ENCODE measurements around the gene KNDC1. TPM values are rescaled to one million over a fixed set of nuclear protein-coding genes. Genes with fewer than 3 reads are reported as not detected.
"Not testable (repeated sequence)": the region's sequence is repeated elsewhere in the genome, so short reads cannot be mapped to it uniquely, and the experiment has no call there.

The KNDC1 gene
- under 1 TPM in 1 of 3 donors, not detected in 2; 0.05 TPM for total RNA-seq

- peaks cover 22% of the 10 kb centered on the region for H3K27me3 Mint-ChIP-seq (ENCODE audit: low read depth)
- peak; percentile 46 to 73 for ATAC-seq
- DNase-seq, result no peak
- peak within 1 kb of the TSS; percentile 43 for H3K4me3 Mint-ChIP-seq
- H3K36me3 Mint-ChIP-seq (ENCODE audit: insufficient read depth), result no peaks in the 10 kb centered on the region
- H3K4me1 Mint-ChIP-seq (ENCODE audit: low read depth), result no peaks in the 10 kb centered on the region
- H3K9me3 Mint-ChIP-seq, result no peaks in the 10 kb centered on the region
Measured at GRCh38 chr10:133159950-133160825, at the start of gene KNDC1. Gene KNDC1, plus strand, starts transcription at chr10:133160219. Its CDS starts 249 bp downstream, at chr10:133160468.

GRCh38 chr10:133110609-133111275, 49.3 kb upstream of the KNDC1 start:
- DNase-seq (no peak), ATAC-seq (no peak)
- H3K36me3 Mint-ChIP-seq (ENCODE audit: insufficient read depth), result no peaks in the 10 kb centered on the region
- no peaks in the 10 kb centered on the region for H3K4me1 Mint-ChIP-seq (ENCODE audit: low read depth)
- peaks cover 11% of the 10 kb centered on the region for H3K9me3 Mint-ChIP-seq
- H3K4me3 Mint-ChIP-seq, result no peak overlapping the region
- peaks cover 1% of the 10 kb centered on the region for H3K27me3 Mint-ChIP-seq (ENCODE audit: low read depth)

GRCh38 chr10:133111640-133112039, 48.4 kb upstream of the KNDC1 start:
- not testable (repeated sequence) for ATAC-seq; H3K27me3 Mint-ChIP-seq (ENCODE audit: low read depth)
- H3K9me3 Mint-ChIP-seq, result peaks cover 11% of the 10 kb centered on the region

GRCh38 chr10:133113146-133113830, 46.7 kb upstream of the KNDC1 start:
- no peak for ATAC-seq
- peaks cover 3% of the 10 kb centered on the region for H3K27me3 Mint-ChIP-seq (ENCODE audit: low read depth)
- no peaks in the 10 kb centered on the region for H3K36me3 Mint-ChIP-seq (ENCODE audit: insufficient read depth)
- H3K4me1 Mint-ChIP-seq (ENCODE audit: low read depth), result no peaks in the 10 kb centered on the region
- no peak overlapping the region for H3K4me3 Mint-ChIP-seq
- peaks cover 3% of the 10 kb centered on the region for H3K9me3 Mint-ChIP-seq
- no peak for DNase-seq

More at GRCh38 chr10:133111640-133112039, 48.4 kb upstream of the KNDC1 start:
- not testable (repeated sequence) for H3K4me1 Mint-ChIP-seq (ENCODE audit: low read depth); H3K4me3 Mint-ChIP-seq; H3K36me3 Mint-ChIP-seq (ENCODE audit: insufficient read depth); DNase-seq

- Mint-ChIP-seq H3K27me3 (ENCODE audit: low read depth) (peaks cover 3% of the 10 kb centered on the region), H3K36me3 (ENCODE audit: insufficient read depth) (no peaks in the 10 kb centered on the region), H3K9me3 (peaks cover 6% of the 10 kb centered on the region), H3K4me1 (ENCODE audit: low read depth) (no peaks in the 10 kb centered on the region), H3K4me3 (no peak overlapping the region)
- no peak for ATAC-seq
- no peak for DNase-seq
Measured at GRCh38 chr10:133113847-133114246, 46.2 kb upstream of the KNDC1 start.

GRCh38 chr10:133114251-133114650, 45.8 kb upstream of the KNDC1 start:
- Mint-ChIP-seq H3K4me3 (no peak overlapping the region), H3K9me3 (peaks cover 9% of the 10 kb centered on the region), H3K4me1 (ENCODE audit: low read depth) (no peaks in the 10 kb centered on the region), H3K27me3 (ENCODE audit: low read depth) (peaks cover 3% of the 10 kb centered on the region), H3K36me3 (ENCODE audit: insufficient read depth) (no peaks in the 10 kb centered on the region)
- ATAC-seq (no peak), DNase-seq (no peak)

GRCh38 chr10:133114726-133115452, 45.1 kb upstream of the KNDC1 start:
- Mint-ChIP-seq H3K27me3 (ENCODE audit: low read depth) (peaks cover 3% of the 10 kb centered on the region), H3K36me3 (ENCODE audit: insufficient read depth) (no peaks in the 10 kb centered on the region), H3K9me3 (peaks cover 12% of the 10 kb centered on the region), H3K4me3 (no peak overlapping the region), H3K4me1 (ENCODE audit: low read depth) (no peaks in the 10 kb centered on the region)
- no peak for ATAC-seq
- no peak for DNase-seq

GRCh38 chr10:133115453-133115842, 44.6 kb upstream of the KNDC1 start:
- DNase-seq, result no peak
- no peak for ATAC-seq

GRCh38 chr10:133115976-133116375, 44.0 kb upstream of the KNDC1 start:
- ATAC-seq (no peak), DNase-seq (no peak)
- no peaks in the 10 kb centered on the region for H3K36me3 Mint-ChIP-seq (ENCODE audit: insufficient read depth)
- no peaks in the 10 kb centered on the region for H3K4me1 Mint-ChIP-seq (ENCODE audit: low read depth)
- no peak overlapping the region for H3K4me3 Mint-ChIP-seq
- H3K27me3 Mint-ChIP-seq (ENCODE audit: low read depth), result peaks cover 1% of the 10 kb centered on the region
- H3K9me3 Mint-ChIP-seq, result peaks cover 12% of the 10 kb centered on the region

More at GRCh38 chr10:133115453-133115842, 44.6 kb upstream of the KNDC1 start:
- Mint-ChIP-seq H3K9me3 (peaks cover 12% of the 10 kb centered on the region), H3K27me3 (ENCODE audit: low read depth) (peaks cover 3% of the 10 kb centered on the region), H3K4me1 (ENCODE audit: low read depth) (no peaks in the 10 kb centered on the region), H3K36me3 (ENCODE audit: insufficient read depth) (no peaks in the 10 kb centered on the region), H3K4me3 (no peak overlapping the region)

GRCh38 chr10:133116455-133116854, 43.6 kb upstream of the KNDC1 start:
- Mint-ChIP-seq H3K36me3 (ENCODE audit: insufficient read depth) (no peaks in the 10 kb centered on the region), H3K4me3 (no peak overlapping the region), H3K4me1 (ENCODE audit: low read depth) (no peaks in the 10 kb centered on the region), H3K9me3 (peaks cover 12% of the 10 kb centered on the region), H3K27me3 (ENCODE audit: low read depth) (peaks cover 1% of the 10 kb centered on the region)
- ATAC-seq (no peak), DNase-seq (no peak)

GRCh38 chr10:133117036-133117687, 42.9 kb upstream of the KNDC1 start:
- peaks cover 12% of the 10 kb centered on the region for H3K9me3 Mint-ChIP-seq
- DNase-seq (no peak), ATAC-seq (no peak)
- H3K36me3 Mint-ChIP-seq (ENCODE audit: insufficient read depth), result no peaks in the 10 kb centered on the region
- no peaks in the 10 kb centered on the region for H3K4me1 Mint-ChIP-seq (ENCODE audit: low read depth)
- peaks cover 1% of the 10 kb centered on the region for H3K27me3 Mint-ChIP-seq (ENCODE audit: low read depth)
- no peak overlapping the region for H3K4me3 Mint-ChIP-seq

- Mint-ChIP-seq H3K4me3 (no peak overlapping the region), H3K9me3 (peaks cover 12% of the 10 kb centered on the region), H3K36me3 (ENCODE audit: insufficient read depth) (no peaks in the 10 kb centered on the region), H3K27me3 (ENCODE audit: low read depth) (peaks cover 2% of the 10 kb centered on the region), H3K4me1 (ENCODE audit: low read depth) (no peaks in the 10 kb centered on the region)
- ATAC-seq (no peak), DNase-seq (no peak)
Measured at GRCh38 chr10:133117688-133118071, 42.3 kb upstream of the KNDC1 start.

GRCh38 chr10:133121479-133121878, 38.5 kb upstream of the KNDC1 start:
- Mint-ChIP-seq H3K27me3 (ENCODE audit: low read depth) (peaks cover 21% of the 10 kb centered on the region), H3K36me3 (ENCODE audit: insufficient read depth) (no peaks in the 10 kb centered on the region), H3K9me3 (peaks cover 12% of the 10 kb centered on the region), H3K4me1 (ENCODE audit: low read depth) (peaks cover 3% of the 10 kb centered on the region), H3K4me3 (no peak overlapping the region)
- ATAC-seq, result no peak
- no peak for DNase-seq

All from activated T-cell treated with anti-CD3 and anti-CD28 coated beads, Interleukin-2, amount 50 U/mL, for 4 hours (primary cell).